ENCODE measurements around the gene MESP2.

The MESP2 gene

DNA sequence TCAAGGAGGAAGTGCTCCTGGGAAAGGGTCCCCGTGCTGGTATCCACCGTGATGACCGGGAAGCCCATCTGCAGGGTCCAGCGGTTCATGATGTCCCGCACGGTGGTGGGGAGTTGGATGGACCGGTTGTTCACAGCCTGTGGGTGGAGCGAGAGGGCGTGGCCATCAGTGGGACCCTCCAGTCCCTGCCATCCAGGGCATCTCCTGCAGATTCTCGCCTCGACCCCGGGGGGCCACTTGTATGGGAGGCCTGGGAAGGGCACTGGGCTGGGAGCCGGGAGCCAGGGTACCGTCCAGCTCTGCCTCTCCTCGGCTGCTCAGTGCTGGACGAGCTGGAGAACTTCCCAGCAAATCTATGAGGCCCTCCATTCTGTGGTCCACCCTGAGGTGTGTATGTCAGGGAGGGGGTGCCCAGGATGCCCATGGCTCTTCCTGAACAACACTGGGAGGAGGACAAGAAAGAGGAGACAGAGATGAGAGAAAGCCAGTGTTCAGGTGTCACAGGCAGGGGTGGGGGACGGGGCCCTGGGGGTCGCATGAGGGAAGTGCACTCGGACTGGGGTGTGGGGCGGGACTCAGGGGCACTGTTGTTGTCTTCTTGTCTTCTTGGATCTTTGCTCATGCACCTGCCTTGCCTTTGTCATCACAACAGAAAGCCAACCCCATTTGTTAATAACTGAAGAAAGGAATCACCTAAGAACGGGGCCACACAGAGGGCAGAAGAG lies 25.5 kb downstream of the MESP2 start:
- DNase-seq (ENCODE audit: low read depth in 2 of 2), result no peak

DNA sequence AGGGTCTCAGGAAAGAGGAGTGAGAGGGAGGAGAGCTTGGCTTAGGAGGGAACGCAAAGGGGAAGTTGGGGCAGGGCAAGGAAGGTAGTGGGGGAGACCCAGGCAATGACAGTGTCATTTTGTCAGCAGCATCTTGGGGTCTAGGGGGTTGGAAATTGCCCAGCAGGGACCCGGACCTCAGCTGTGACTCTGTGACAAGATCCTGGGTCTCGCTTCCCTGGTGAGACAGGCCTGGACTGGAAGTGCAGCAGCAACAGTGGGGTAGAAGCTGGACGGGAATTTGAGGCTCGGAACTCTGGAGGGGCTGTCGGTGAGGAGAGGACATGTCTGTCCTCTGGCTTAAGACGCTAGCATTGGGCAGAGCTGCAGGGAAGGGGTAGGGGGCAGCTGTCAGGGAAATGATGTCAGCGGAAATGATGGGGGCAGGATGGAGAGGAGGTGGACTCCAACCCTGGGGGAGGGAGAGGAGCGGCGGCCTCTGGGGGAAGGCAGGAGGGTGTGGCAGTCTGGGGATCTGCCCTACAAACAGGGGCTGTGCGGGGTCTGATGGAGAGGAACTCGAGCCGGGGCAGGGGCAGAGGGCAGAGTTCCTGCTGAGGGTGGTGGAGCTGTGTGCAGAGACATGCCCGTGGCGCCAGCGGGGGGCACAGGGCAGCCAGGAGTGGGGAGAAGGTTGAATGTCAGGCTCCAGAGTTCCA lies 26.2 kb downstream of the MESP2 start:
- DNase-seq (ENCODE audit: low read depth in 2 of 2), result no peak

GRCh38 chr15:89802986-89803824 lies 27.1 kb downstream of the MESP2 start:
- no peak for DNase-seq (ENCODE audit: low read depth in 2 of 2)

GRCh38 chr15:89803941-89804800 lies 28.0 kb downstream of the MESP2 start:
- no peak for DNase-seq (ENCODE audit: low read depth in 2 of 2)

- DNase-seq (ENCODE audit: low read depth in 2 of 2), result no peak
These were observed 29.4 kb downstream of the MESP2 start for GRCh38 chr15:89805241-89806209.

- DNase-seq (ENCODE audit: low read depth in 2 of 2), result no peak
These were observed 30.1 kb downstream of the MESP2 start for GRCh38 chr15:89806210-89806558.

GRCh38 chr15:89806559-89807550 lies 30.7 kb downstream of the MESP2 start:
- DNase-seq (ENCODE audit: low read depth in 2 of 2), result no peak

DNA sequence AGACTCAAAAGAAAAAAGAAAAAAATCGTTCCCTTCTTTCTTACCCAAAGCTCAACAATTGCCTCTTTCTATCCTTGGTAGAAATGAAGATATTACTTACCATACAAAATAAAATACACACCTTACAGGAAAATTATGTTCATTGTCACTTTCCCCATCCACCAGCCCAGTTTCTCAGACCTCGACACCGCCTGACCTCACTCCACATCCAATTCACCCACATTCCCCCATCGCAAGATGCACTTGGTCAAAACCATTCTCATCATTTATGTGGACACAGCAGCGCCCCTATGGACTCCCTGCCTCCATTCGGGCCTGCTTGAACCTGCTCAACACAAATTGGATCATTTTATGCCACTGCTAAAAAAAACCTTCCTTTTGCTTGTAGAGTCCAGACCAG lies 31.6 kb downstream of the MESP2 start:
- DNase-seq (ENCODE audit: low read depth in 2 of 2), result no peak

GRCh38 chr15:89808160-89808870 lies 32.2 kb downstream of the MESP2 start:
- DNase-seq (ENCODE audit: low read depth in 2 of 2), result no peak

DNA sequence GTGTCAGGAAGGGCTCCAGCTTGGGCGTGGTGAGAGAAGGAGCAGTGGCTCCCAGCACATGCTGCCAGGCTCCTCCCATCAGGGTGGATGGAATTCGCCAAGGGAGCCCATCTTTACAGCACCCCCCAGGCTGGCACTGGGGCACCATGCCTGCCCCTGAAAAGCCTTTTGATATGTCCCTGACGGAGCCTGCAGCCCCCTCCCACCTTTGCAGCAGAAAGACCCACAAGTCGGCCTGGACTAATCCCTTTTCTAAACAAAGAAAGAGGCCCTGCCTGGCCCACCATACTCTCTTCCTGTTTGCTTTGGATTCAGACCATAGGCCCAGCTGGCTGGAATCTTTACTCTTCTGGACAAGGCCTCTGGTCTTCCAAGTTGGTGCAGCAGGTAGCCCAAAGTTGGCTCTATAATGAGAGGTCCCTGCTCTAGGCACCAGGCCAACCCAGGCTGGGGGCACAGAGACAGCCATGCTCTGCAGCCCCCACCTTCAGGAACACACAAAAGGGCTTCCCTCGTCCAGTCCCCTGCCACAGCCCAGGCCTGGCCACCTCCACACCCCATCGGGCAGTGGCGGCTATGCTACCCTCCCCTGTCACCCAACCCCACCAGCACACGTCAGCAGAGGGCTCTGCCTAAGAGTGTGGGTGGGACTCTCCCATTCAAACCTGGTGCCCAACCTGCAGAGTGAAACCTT lies 33.1 kb downstream of the MESP2 start:
- DNase-seq (ENCODE audit: low read depth in 2 of 2), result no peak

DNA sequence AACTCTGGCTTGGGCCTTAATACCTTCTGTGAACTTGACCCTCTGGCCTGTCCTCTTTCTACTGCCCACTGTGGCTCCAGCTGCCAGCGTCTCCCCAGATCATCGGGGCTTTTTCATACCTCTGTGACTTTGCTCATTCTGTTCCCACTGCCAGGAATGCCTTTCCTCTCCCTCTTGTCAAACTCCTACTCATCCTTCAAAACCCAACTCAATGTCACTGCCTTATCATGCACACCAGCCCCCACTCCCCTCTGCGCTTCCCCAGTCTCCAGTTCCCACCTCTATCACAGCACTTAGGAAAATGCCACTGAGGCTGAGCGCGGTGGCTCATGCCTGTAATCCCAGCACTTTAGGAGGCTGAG lies 33.6 kb downstream of the MESP2 start:
- DNase-seq (ENCODE audit: low read depth in 2 of 2), result no peak

GRCh38 chr15:89810837-89811236 lies 34.7 kb downstream of the MESP2 start:
- DNase-seq (ENCODE audit: low read depth in 2 of 2), result no peak

- no peak for DNase-seq (ENCODE audit: low read depth in 2 of 2)
These were observed 36.1 kb downstream of the MESP2 start for GRCh38 chr15:89812011-89812846.

DNA sequence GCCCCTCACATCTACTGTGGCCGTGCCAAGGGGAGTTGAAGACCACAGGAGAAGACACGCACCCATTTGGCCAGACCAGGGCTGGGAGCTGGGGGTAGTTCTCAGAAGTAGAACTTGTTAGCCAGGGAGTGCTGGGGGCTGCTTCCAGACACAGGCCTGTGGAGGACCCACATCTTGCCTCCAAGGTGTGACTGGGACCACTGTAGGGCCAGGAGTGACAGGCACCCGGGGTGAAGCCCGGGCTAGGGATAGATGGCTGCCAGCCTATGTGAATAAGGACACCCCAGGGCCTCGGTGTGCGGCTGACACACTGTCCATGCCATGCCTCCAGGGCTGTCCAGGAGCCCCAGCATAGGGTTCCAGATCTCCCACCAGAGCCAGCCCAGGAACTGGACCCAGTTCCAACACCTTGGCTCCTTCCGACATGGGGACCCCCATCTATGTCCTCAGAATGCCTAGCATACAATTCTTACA lies 36.8 kb downstream of the MESP2 start:
- no peak for DNase-seq (ENCODE audit: low read depth in 2 of 2)

DNA sequence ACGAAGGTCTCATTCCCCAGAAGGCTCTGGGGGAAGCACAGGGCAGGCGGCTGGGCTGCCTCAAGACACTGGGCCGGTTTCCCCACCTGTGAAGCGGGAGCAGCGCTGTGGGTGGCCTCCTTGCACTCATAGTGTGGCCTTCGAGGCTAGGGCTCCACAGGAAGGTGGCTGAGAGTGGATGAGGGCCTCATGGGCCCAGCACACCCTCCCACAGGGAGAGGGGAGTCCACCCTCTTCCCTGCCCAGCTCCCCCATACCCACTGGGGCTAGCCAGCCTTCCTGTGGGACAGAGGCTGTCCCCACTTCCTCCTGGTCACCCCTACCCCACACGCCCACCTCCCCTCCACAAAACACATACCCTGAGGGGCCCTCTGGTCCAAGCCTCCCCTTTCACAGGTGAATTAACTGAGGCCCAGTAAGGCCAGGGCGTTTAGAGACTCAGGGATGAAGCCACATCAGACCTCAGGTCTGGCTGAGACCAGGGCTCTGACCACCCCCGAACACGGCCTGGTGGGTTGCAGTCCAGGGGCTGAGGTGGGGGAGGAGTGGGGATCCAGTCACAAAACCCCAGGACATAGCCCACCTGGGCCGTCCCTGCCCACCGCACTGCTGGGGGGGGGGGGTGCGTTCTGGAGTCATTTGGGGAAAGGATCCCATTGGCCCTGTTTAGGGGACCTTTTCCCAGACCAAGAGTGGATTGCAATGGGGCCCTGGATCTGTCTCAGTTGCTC lies 37.4 kb downstream of the MESP2 start:
- no peak for DNase-seq (ENCODE audit: low read depth in 2 of 2)

DNA sequence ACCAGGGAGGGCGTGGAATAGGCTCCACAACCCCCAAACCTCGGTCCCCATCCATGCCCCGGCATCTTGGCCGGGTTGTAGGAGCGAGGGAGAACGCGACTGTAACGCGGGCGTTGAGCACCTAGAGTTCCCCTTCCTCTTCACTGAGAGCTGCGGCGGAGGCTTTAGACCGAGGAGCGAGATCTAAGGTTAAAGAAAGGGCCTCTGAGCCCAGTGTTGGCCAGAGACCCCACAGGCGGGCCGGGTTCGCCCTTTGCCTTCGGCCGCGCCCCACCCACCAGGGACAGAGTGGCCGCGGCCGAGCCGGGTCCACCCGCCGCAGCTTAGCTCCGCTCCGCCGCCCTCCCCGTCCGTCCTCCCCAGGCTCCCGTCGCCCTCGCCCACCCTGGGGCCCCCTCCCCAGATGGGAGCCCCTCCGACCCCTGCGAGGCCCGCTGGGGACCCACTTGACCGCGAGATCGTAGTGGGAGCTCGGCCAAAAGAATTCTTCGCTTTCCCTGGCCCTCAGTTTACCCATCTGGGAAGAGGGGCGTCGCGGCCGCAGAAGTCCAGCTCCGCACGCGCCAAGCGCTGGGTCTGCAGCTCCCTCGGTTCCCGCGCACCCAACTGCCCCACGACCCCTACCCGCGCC lies 38.1 kb downstream of the MESP2 start:
- no peak for DNase-seq (ENCODE audit: low read depth in 2 of 2)
